ENCODE data around the gene APOL3. TPM values are rescaled to one million over a fixed set of nuclear protein-coding genes. Genes with fewer than 3 reads are reported as not detected.
"Not testable (repeated sequence)": the region's sequence is repeated elsewhere in the genome, so short reads cannot be mapped to it uniquely, and the experiment has no call there.

APOL3 gene
- total RNA-seq, 1 donor from 2014 or later = 2.3 TPM

DNA sequence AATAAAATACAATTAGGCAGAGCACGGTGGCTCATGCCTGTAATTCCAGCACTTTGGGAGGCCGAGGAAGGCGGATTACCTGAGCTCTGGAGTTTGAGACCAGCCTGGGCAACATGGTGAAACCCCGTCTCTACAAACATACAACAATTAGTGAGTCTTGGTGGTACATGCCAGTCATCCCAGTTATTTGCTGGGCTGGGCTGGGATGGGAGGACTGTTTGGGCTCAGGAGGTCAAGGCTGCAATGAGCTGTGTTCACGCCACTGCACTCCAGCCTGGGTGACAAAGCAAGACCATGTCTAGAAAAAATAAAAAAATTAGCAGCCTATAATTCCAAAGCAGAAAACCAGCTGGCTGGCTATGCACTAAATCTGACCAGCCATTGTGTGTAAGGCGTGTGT lies 35.1 kb downstream of the APOL3 start:
- TF ChIP-seq, protein P1, sequence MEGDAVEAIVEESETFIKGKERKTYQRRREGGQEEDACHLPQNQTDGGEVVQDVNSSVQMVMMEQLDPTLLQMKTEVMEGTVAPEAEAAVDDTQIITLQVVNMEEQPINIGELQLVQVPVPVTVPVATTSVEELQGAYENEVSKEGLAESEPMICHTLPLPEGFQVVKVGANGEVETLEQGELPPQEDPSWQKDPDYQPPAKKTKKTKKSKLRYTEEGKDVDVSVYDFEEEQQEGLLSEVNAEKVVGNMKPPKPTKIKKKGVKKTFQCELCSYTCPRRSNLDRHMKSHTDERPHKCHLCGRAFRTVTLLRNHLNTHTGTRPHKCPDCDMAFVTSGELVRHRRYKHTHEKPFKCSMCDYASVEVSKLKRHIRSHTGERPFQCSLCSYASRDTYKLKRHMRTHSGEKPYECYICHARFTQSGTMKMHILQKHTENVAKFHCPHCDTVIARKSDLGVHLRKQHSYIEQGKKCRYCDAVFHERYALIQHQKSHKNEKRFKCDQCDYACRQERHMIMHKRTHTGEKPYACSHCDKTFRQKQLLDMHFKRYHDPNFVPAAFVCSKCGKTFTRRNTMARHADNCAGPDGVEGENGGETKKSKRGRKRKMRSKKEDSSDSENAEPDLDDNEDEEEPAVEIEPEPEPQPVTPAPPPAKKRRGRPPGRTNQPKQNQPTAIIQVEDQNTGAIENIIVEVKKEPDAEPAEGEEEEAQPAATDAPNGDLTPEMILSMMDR (conservative IDR thresholded peaks at IDR 0.05) = no peak
- H3K4me3 Mint-ChIP-seq = no peak overlapping the region
- no peaks in the 10 kb centered on the region for H3K36me3 Mint-ChIP-seq
- no peak for DNase-seq (ENCODE audit: extremely low spot score, unreplicated experiment)
- H3K27ac Mint-ChIP-seq = no peak overlapping the region
- H3K4me1 Mint-ChIP-seq (ENCODE audit: unreplicated experiment) = peaks cover 10% of the 10 kb centered on the region
- peaks cover 38% of the 10 kb centered on the region for H3K27me3 Mint-ChIP-seq
- no peaks in the 10 kb centered on the region for H3K9me3 Mint-ChIP-seq

DNA sequence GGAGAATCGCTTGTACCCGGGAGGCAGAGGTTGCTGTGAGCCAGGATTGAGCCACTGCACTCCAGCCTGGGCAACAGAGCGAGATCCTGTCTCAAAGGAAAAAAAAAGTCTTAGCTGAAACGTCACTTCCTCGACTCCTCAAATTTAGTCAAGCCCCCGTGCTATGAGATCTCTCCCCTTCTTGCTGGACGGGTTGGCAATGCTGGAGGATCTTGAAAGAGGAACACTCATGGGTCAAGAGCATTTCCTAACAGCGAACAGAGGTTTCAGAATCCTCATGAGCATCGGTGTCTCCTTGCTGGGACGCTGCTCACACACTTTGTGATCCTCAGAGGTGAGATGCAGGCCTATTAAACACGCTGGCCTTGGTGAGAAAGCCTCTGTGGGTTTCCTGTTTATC lies 35.9 kb downstream of the APOL3 start:
- no peaks in the 10 kb centered on the region for H3K36me3 Mint-ChIP-seq
- DNase-seq (ENCODE audit: extremely low spot score, unreplicated experiment) = no peak
- no peak overlapping the region for H3K27ac Mint-ChIP-seq
- H3K4me3 Mint-ChIP-seq = no peak overlapping the region
- H3K4me1 Mint-ChIP-seq (ENCODE audit: unreplicated experiment) = peaks cover 10% of the 10 kb centered on the region
- TF ChIP-seq, protein P1 (conservative IDR thresholded peaks at IDR 0.05) = no peak
- no peaks in the 10 kb centered on the region for H3K9me3 Mint-ChIP-seq
- peaks cover 32% of the 10 kb centered on the region for H3K27me3 Mint-ChIP-seq

GRCh38 chr22:36123673-36124630 lies 36.6 kb downstream of the APOL3 start:
- peaks cover 26% of the 10 kb centered on the region for H3K27me3 Mint-ChIP-seq
- TF ChIP-seq, protein P1 (conservative IDR thresholded peaks at IDR 0.05) = peak; percentile 98
- peak; percentile 94 for DNase-seq (ENCODE audit: extremely low spot score, unreplicated experiment)
- peak overlapping the region; percentile 72 for H3K4me3 Mint-ChIP-seq
- peak overlapping the region; percentile 96 for H3K27ac Mint-ChIP-seq
- no peaks in the 10 kb centered on the region for H3K9me3 Mint-ChIP-seq
- peaks cover 10% of the 10 kb centered on the region for H3K4me1 Mint-ChIP-seq (ENCODE audit: unreplicated experiment)
- no peaks in the 10 kb centered on the region for H3K36me3 Mint-ChIP-seq

DNA sequence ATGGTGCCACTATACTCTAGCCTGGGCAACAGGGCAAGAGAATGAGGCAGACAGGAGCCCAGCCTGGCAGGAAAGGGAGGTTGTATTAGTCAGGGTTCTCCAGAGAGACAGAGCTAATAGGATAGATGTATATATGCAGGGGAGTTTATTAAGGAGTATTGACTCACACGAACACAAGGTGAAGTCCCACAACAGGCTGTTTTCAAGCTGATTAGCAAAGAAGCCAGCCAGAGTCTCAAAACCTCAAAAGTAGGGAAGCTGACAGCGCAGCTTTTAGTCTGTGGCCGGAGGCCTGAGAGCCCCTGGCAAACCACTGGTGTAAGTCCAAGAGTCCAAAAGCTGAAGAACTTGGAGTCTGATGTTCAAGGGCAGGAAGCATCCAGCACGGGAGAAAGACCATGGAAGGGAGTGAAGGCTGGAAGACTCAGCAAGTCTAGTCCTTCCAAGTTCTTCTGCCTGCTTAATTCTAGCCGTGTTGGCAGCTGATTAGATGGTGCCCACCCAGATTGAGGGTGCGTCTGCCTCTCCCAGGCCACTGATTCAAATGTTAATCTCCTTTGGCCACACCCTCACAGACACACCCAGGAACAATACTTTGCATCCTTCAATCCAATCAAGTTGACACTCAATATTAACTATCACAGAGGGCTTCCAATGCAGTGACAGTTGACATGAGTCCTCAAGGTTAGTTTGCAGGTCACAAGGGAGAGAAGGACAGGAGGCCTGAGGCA lies 39.8 kb downstream of the APOL3 start:
- H3K4me3 Mint-ChIP-seq; H3K9me3 Mint-ChIP-seq; H3K27ac Mint-ChIP-seq; H3K36me3 Mint-ChIP-seq; DNase-seq (ENCODE audit: extremely low spot score, unreplicated experiment): not testable (repeated sequence)
- Mint-ChIP-seq H3K4me1 (ENCODE audit: unreplicated experiment) (peaks cover 14% of the 10 kb centered on the region), H3K27me3 (peaks cover 11% of the 10 kb centered on the region)

DNA sequence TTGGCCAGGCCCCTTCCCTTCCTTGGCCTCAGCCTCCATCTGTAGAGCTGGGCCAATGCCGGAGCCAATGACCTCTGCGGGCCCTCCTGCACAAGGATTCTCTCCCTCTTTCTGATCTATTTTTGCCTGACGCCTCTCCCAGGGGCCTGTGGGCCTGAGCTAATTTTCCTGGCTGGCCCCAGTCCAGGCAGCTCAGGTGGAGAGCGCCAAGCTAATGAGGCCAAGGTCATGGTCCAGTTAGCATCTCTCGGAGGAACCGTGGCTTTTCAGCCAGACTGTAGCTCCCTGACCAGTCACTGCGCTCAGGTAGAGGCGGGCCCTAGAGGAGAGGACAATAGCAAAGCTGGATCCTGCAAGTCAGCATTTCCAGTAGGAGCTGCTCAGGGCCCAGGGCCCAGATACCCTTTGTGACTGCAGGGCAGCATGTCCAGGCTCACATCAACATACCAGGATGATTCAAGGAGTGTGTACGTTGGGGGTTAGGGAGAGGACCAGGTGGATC lies 43.5 kb downstream of the APOL3 start:
- peaks cover 2% of the 10 kb centered on the region for H3K27me3 Mint-ChIP-seq
- no peaks in the 10 kb centered on the region for H3K9me3 Mint-ChIP-seq
- no peak overlapping the region for H3K4me3 Mint-ChIP-seq
- TF ChIP-seq, protein P1 (conservative IDR thresholded peaks at IDR 0.05) = no peak
- no peak overlapping the region for H3K27ac Mint-ChIP-seq
- DNase-seq (ENCODE audit: extremely low spot score, unreplicated experiment) = no peak
- H3K36me3 Mint-ChIP-seq = no peaks in the 10 kb centered on the region
- peaks cover 4% of the 10 kb centered on the region for H3K4me1 Mint-ChIP-seq (ENCODE audit: unreplicated experiment)

Measured in type B pancreatic cell (in vitro differentiated cells).